Astrocyte of the spinal cord (primary cell): ENCODE data around the gene KRT71.

Source experiments
- DNase-seq: peaks from one replicate; pipeline ENCODE4 v3.0.0; 2011; ENCODE audit warnings: low read depth, low spot score
- H3K4me3 ChIP-seq: 2 replicates; pipeline ENCODE4 v1.5.1; 2011; ENCODE audit warnings: low read depth, mild to moderate bottlenecking, low read length, moderate library complexity
- in situ Hi-C: cut with HindIII; loops from 2 replicates; pipeline ENCODE4 v1.10.0; 2017; ENCODE audit warnings: low sequenced_read_pairs
- TF ChIP-seq, protein P1 (sequence below): IDR thresholded peaks from 2 replicates; pipeline ENCODE4 v1.5.1; 2012; ENCODE audit warnings: low read depth, mild to moderate bottlenecking, low read length, inconsistent platforms

The KRT71 gene

DNA sequence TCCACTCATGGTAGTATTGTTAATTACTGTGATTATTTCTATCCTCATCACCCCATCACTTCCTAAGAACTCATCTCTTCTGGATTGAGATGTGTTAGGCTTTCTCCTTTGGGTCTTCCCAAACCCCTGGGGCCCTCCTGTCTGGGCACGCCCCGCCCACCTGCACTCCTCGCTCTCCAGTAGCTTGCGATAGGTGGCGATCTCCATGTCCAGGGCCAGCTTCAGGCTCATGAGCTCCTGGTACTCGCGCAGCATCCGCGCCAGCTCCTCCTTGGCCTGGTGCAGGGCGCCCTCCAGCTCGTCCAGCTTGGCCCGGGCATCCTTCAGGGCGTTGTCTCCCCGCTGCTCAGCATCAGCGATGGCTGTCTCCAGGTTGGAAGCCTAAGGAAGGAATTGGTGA is 6.8 kb downstream of the KRT71 start:
- no peak overlapping the region for H3K4me3 ChIP-seq
- TF ChIP-seq, protein P1, sequence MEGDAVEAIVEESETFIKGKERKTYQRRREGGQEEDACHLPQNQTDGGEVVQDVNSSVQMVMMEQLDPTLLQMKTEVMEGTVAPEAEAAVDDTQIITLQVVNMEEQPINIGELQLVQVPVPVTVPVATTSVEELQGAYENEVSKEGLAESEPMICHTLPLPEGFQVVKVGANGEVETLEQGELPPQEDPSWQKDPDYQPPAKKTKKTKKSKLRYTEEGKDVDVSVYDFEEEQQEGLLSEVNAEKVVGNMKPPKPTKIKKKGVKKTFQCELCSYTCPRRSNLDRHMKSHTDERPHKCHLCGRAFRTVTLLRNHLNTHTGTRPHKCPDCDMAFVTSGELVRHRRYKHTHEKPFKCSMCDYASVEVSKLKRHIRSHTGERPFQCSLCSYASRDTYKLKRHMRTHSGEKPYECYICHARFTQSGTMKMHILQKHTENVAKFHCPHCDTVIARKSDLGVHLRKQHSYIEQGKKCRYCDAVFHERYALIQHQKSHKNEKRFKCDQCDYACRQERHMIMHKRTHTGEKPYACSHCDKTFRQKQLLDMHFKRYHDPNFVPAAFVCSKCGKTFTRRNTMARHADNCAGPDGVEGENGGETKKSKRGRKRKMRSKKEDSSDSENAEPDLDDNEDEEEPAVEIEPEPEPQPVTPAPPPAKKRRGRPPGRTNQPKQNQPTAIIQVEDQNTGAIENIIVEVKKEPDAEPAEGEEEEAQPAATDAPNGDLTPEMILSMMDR: no peak
- in situ Hi-C loops: no loop called here
- no peak for DNase-seq

DNA sequence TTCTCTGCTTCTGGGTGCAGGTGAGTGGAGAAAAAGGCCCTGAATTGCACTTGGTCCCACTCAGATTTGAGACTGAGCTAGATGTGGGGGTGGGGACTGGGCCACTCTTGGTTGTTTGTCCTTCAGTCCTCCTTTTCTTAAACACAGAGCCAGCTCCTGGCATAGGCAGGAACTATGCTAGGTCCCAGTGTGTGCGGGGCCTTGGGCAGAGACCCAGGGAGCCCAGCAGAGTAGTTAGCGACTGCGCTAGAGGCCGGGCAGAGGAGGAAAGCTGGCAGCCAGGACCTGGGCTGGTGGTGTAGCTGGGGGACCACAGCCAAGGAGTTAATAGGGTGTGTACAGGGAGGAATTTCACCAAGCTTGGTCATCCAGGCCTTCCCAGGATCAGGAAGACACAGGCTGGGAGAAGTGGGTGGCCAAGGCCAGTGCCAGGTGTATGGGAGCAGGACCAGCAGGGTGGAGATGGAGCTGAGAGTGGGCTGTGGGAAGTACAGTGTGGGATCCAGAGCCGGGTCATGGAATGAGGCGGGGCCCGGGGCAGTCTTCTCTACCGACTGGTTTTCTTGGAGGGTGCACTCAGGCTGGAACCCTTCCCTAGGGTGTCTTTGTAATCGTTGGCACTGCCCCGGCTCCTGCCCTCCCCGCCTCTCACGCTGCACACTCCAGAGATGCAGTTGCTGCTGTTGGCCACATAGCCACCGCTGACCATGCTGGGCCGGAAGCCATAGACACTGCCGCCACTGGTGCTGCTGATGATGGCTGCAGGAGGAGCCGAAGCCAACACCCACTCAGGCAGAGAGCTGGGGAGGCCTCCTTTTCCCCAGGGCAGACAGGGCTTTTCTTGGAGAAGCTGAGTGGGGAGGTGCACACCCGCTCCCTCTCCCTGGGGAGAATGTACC is 8.7 kb downstream of the KRT71 start:
- no peak for DNase-seq
- in situ Hi-C loops: no loop called here
- no peak overlapping the region for H3K4me3 ChIP-seq
- TF ChIP-seq, protein P1: no peak

DNA sequence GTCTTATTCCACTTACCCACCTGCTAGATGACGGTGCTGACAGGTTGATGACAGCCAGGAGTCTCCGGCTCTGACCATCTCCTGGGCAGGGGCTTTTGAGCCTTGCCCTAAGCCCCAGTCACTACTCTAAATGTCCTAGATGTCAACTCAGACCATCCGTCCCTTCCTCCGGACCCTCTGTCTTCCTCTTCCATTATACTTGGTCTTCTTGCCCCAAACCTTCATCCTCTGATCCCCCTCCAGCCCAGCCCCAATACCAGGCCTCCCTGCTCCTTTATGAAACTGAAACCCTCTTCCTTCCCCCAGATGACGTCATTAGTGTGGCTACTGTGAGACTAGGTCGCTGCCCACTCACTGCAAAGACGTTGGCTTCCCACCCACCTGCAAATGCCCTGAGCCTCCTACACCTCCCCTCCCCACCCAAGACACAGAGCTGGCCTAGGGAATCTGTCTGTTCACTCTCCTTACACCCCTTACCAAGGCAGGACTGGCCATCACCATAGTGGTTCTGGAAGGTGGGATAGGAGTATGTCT is 10.1 kb downstream of the KRT71 start:
- in situ Hi-C loops: no loop called here
- TF ChIP-seq, protein P1: no peak
- no peak overlapping the region for H3K4me3 ChIP-seq
- no peak for DNase-seq

DNA sequence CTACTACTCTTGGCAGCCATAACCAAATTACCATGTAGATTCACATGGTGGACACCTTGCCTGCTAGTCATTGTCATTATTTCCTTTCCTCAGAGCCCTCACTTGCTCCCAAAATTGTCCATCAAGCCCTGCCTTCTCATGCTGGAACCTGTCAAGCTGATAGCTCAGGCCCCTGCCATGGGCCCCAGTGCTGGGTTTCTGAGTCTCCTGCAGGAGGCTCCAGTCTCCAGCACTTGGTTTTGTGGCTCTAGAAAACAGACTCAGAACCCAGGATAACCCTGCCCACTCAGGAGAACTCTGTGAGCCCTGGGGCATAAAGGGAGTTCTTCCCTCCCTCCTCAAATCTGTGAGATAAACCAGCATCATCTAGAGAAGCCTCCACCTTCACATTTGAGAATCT is 10.8 kb downstream of the KRT71 start:
- in situ Hi-C loops: no loop called here
- TF ChIP-seq, protein P1: no peak
- DNase-seq: no peak
- H3K4me3 ChIP-seq: no peak overlapping the region

DNA sequence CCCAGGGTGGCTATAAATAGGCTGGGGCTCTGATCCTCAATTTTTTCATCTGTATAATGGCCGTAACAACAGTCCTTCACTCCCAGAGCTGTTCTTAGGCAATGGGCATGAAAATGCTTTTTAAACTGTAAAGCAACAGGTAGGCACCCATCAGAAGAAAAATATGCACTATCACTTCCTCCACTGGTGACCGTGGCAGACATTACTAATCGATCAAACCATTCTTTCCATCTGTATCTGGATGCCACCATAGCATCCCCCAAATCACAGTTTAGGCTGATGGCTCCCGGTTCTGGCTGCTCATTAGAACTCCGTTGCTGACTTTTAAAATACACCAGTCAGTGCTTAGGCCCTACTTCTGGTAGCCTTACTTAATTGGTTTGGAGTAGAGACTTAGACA is 11.2 kb downstream of the KRT71 start:
- in situ Hi-C loops: no loop called here
- TF ChIP-seq, protein P1: no peak
- DNase-seq: no peak
- H3K4me3 ChIP-seq: no peak overlapping the region

DNA sequence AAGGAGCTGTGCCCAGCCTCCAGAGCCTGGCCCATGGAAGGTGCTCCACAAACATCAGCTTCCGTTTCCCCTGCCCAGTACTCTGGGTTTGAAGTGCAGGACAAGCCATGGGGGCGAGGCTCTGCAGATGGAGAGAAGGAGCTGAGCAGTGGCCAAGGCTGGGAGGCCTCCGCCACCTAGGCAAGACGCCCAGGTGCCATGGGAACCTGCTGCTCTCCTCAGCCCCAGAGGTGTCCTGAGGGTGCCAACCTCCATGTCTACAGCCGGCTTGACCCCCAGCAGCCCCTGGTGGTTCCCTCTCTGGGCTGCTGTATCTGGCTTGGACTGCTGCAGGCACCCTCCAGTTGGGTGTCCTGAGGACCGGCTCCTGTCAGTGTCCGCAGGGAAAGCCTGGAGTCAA is 12.4 kb downstream of the KRT71 start:
- TF ChIP-seq, protein P1: no peak
- in situ Hi-C loops: no loop called here
- no peak for DNase-seq
- no peak overlapping the region for H3K4me3 ChIP-seq
